Kidney (tissue), 14 donors: ENCODE results near the gene POMGNT2. TPM values are rescaled to one million over a fixed set of nuclear protein-coding genes. Genes with fewer than 3 reads are reported as not detected.

Experiments used
- DNase-seq, 5 donors: peaks; one replicate each; pipeline ENCODE4 v3.0.0-alpha.2; 2013 to 2020
- FAIRE-seq: peaks from 2 replicates; lab custom pipeline; 2012; peaks lifted over from hg19 to GRCh38; lab: Jason Lieb, UNC
- H3K27ac ChIP-seq, 2 donors: one replicate each; pipeline ENCODE4 v1.7.0; 2013; ENCODE audit warnings: low read depth in 2 of 2, low read length in 2 of 2, inconsistent platforms in 1 of 2
- H3K27me3 ChIP-seq: one replicate; pipeline ENCODE4 v1.7.1; 2013; ENCODE audit warnings: low read length, inconsistent platforms; ENCODE audit not compliant: control insufficient read depth, insufficient read depth
- H3K36me3 ChIP-seq, 3 donors: one replicate each; pipeline versions ENCODE4 v1.7.0 to v1.7.1; 2013; ENCODE audit warnings: low read length in 3 of 3, control low read depth in 1 of 3, inconsistent platforms in 1 of 3; ENCODE audit not compliant: insufficient read depth in 3 of 3, control insufficient read depth in 2 of 3
- H3K4me1 ChIP-seq, 3 donors: one replicate each; pipeline versions ENCODE4 v1.7.0 to v1.7.1; 2013; ENCODE audit warnings: low read length in 3 of 3, inconsistent platforms in 1 of 3, low read depth in 1 of 3; ENCODE audit not compliant: control insufficient read depth in 2 of 3, insufficient read depth in 2 of 3
- H3K4me3 ChIP-seq, 3 donors: one replicate each; pipeline versions ENCODE4 v1.7.0 to v1.8.1; 2013; ENCODE audit warnings: low read length in 3 of 3, control low read depth in 1 of 3, inconsistent platforms in 1 of 3
- H3K9ac ChIP-seq, 3 donors: one replicate each; pipeline versions ENCODE4 v1.7.0 to v1.7.1; 2013; ENCODE audit warnings: low read length in 3 of 3, control low read depth in 1 of 3, inconsistent platforms in 1 of 3
- H3K9me3 ChIP-seq, 3 donors: one replicate each; pipeline versions ENCODE4 v1.7.0 to v1.7.1; 2013; ENCODE audit warnings: low read length in 3 of 3, control low read depth in 1 of 3, inconsistent platforms in 1 of 3; ENCODE audit not compliant: control insufficient read depth in 2 of 3, insufficient read depth in 1 of 3
- intact Hi-C: fragments of 100-400 bp; cut with DNase I; formaldehyde crosslinking; loops from one replicate; pipeline ENCODE4 v1.11.1; 2022
- polyA plus RNA-seq: library from polyadenylated mRNA; stranded (reverse); fragments of 350-450 nt; fragmentation: Illumina TruSeq; extraction: RNeasy Lipid Tissue Mini Kit (QIAGEN cat#74804); gene quantifications from one replicate; pipeline ENCODE4 v1.2.3, GENCODE V29; 2014; ENCODE audit warnings: low read depth, low replicate concordance; ENCODE audit not compliant: insufficient read depth
- total RNA-seq: library from RNA; stranded (reverse); fragmentation: NEBNext Ultra II Directional; extraction: Animal tissue kit (Norgen Biotek cat#: 25700); gene quantifications from one replicate; pipeline ENCODE4 v1.2.1, GENCODE V29; 2021
- TF ChIP-seq, protein P1 (sequence below): IDR thresholded peaks from 3 replicates; pipeline ENCODE4 v1.5.1; 2012; ENCODE audit warnings: mild to moderate bottlenecking, moderate library complexity, borderline replicate concordance; ENCODE audit not compliant: insufficient read depth; ENCODE audit errors: extremely low read depth
- donor health status: control.
- donor health status: control.
- donor health status: control.
- donor health status: control.
- donor health status: control.
- donor health status: DM: yes; HTN: yes; CAD: no.
- donor health status: Normal renal cell carcinoma (clear cell type).

Gene POMGNT2
- total and polyA plus RNA-seq, 2 donors from 2014 or later = 15.4 to 16.0 TPM

- H3K27ac ChIP-seq = no peak overlapping the region
- FAIRE-seq (no peak), DNase-seq (no peak)
- TF ChIP-seq, protein P1, sequence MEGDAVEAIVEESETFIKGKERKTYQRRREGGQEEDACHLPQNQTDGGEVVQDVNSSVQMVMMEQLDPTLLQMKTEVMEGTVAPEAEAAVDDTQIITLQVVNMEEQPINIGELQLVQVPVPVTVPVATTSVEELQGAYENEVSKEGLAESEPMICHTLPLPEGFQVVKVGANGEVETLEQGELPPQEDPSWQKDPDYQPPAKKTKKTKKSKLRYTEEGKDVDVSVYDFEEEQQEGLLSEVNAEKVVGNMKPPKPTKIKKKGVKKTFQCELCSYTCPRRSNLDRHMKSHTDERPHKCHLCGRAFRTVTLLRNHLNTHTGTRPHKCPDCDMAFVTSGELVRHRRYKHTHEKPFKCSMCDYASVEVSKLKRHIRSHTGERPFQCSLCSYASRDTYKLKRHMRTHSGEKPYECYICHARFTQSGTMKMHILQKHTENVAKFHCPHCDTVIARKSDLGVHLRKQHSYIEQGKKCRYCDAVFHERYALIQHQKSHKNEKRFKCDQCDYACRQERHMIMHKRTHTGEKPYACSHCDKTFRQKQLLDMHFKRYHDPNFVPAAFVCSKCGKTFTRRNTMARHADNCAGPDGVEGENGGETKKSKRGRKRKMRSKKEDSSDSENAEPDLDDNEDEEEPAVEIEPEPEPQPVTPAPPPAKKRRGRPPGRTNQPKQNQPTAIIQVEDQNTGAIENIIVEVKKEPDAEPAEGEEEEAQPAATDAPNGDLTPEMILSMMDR = no peak
- no peak overlapping the region for H3K4me3 ChIP-seq
- no peaks in the 10 kb centered on the region for H3K27me3 ChIP-seq
- H3K36me3 ChIP-seq = no peaks in the 10 kb centered on the region
- H3K9ac ChIP-seq = no peak overlapping the region
- H3K4me1 ChIP-seq = no peaks in the 10 kb centered on the region
- intact Hi-C loops = no loop called here
- H3K9me3 ChIP-seq = no peaks in the 10 kb centered on the region
These were observed 16.8 kb downstream of the POMGNT2 start for GRCh38 chr3:43089081-43089480.

- Histone ChIP-seq H3K36me3 (no peaks in the 10 kb centered on the region), H3K4me3 (no peak overlapping the region), H3K9ac (no peak overlapping the region), H3K27me3 (no peaks in the 10 kb centered on the region), H3K4me1 (no peaks in the 10 kb centered on the region), H3K27ac (no peak overlapping the region), H3K9me3 (no peaks in the 10 kb centered on the region)
- intact Hi-C loops = no loop called here
- DNase-seq (peak in 1 of 5 donors; percentile 5), FAIRE-seq (no peak)
- TF ChIP-seq, protein P1 = no peak
These were observed 18.6 kb downstream of the POMGNT2 start for GRCh38 chr3:43087249-43087776.

GRCh38 chr3:43086460-43087165, 19.3 kb downstream of the POMGNT2 start:
- Histone ChIP-seq H3K9me3 (no peaks in the 10 kb centered on the region), H3K27me3 (no peaks in the 10 kb centered on the region), H3K4me3 (no peak overlapping the region), H3K9ac (no peak overlapping the region), H3K36me3 (no peaks in the 10 kb centered on the region), H3K4me1 (no peaks in the 10 kb centered on the region), H3K27ac (no peak overlapping the region)
- no peak for FAIRE-seq
- TF ChIP-seq, protein P1 = no peak
- intact Hi-C loops = no loop called here
- peak in 2 of 5 donors; percentile 25 to 31 for DNase-seq
